Activated CD8-positive, alpha-beta memory T cell treated with anti-CD3 and anti-CD28 coated beads, Interleukin-2, amount 50 U/mL, for 1 hour (primary cell): ENCODE results near the gene SULT2B1.
"Not testable (repeated sequence)": the region's sequence is repeated elsewhere in the genome, so short reads cannot be mapped to it uniquely, and the experiment has no call there.

Source experiments
- DNase-seq: peaks from one replicate; pipeline ENCODE4 v3.0.0-alpha.2; 2020; ENCODE audit errors: extremely low read depth

Gene SULT2B1

GRCh38 chr19:48551437-48552302 lies at the start of gene SULT2B1:
Gene SULT2B1, plus strand, starts transcription at chr19:48552172. Its CDS starts 81 bp downstream, at chr19:48552253.
- no peak for DNase-seq

GRCh38 chr19:48502350-48503018 lies 49.5 kb upstream of the SULT2B1 start:
- no peak for DNase-seq

GRCh38 chr19:48506138-48506733 lies 45.7 kb upstream of the SULT2B1 start:
- DNase-seq: no peak

GRCh38 chr19:48507911-48508439 lies 44.0 kb upstream of the SULT2B1 start:
- DNase-seq: no peak

- DNase-seq: no peak
Measured at GRCh38 chr19:48508729-48509411, 43.1 kb upstream of the SULT2B1 start.

- no peak for DNase-seq
Measured at GRCh38 chr19:48509467-48510194, 42.3 kb upstream of the SULT2B1 start.

GRCh38 chr19:48510421-48511268 lies 41.3 kb upstream of the SULT2B1 start:
- no peak for DNase-seq

- DNase-seq: no peak
Measured at GRCh38 chr19:48511321-48511731, 40.6 kb upstream of the SULT2B1 start.

- DNase-seq: peak; percentile 75
Measured at GRCh38 chr19:48511800-48512503, 40.0 kb upstream of the SULT2B1 start, which contains the start of gene LMTK3. Gene LMTK3, minus strand, starts transcription at chr19:48511835. Its CDS starts 259 bp downstream, at chr19:48511576.

- DNase-seq: no peak
Measured at GRCh38 chr19:48512504-48513288, 39.3 kb upstream of the SULT2B1 start.

- DNase-seq: no peak
Measured at GRCh38 chr19:48513289-48514122, 38.5 kb upstream of the SULT2B1 start.

GRCh38 chr19:48514123-48514458 lies 37.9 kb upstream of the SULT2B1 start:
- no peak for DNase-seq

- no peak for DNase-seq
Measured at GRCh38 chr19:48516536-48516935, 35.4 kb upstream of the SULT2B1 start.

- DNase-seq: no peak
Measured at GRCh38 chr19:48518207-48518606, 33.8 kb upstream of the SULT2B1 start.

- DNase-seq: not testable (repeated sequence)
Measured at GRCh38 chr19:48519426-48519825, 32.5 kb upstream of the SULT2B1 start.

- no peak for DNase-seq
Measured at GRCh38 chr19:48520134-48520533, 31.8 kb upstream of the SULT2B1 start.

GRCh38 chr19:48524221-48524620 lies 27.8 kb upstream of the SULT2B1 start:
- no peak for DNase-seq

GRCh38 chr19:48524732-48525131 lies 27.2 kb upstream of the SULT2B1 start:
- no peak for DNase-seq
